ENCODE measurements around the gene BBIP1. TPM values are rescaled to one million over a fixed set of nuclear protein-coding genes. Genes with fewer than 3 reads are reported as not detected.

Gene BBIP1
- total RNA-seq, 4 donors from 2014 or later = 9.8 to 32.2 (median 14.5) TPM

GRCh38 chr10:110850099-110850498 lies 68.9 kb downstream of the BBIP1 start:
- H3K4me1 ChIP-seq = peaks cover 0 to 34% (median 9%) of the 10 kb centered on the region in 4 donors
- H3K27ac ChIP-seq = peak overlapping the region in 1 of 4 donors; percentile 1
- DNase-seq = peak in 1 of 3 donors; percentile 46
- no peaks in the 10 kb centered on the region for H3K27me3 ChIP-seq
- no peaks in the 10 kb centered on the region for H3K9me3 ChIP-seq
- H3K36me3 ChIP-seq = no peaks in the 10 kb centered on the region
- H3K4me3 ChIP-seq = no peak overlapping the region
- TF ChIP-seq CTCF (IDR thresholded peaks at IDR 0.05) (no peak), POLR2A (IDR thresholded peaks at IDR 0.05) (no peak)

Other genes with a start within 250 kb of the BBIP1 start
- 100 to 1,000 TPM; 301 to 538 (median 330) TPM for gene PDCD4, start 47.3 kb downstream of the BBIP1 start, total RNA-seq
- 100 to 1,000 TPM in 1 of 4 donors, 10 to 100 TPM in 3; 38.6 to 124 (median 68.2) TPM for gene SHOC2, start 424 bp upstream of the BBIP1 start, total RNA-seq
- gene ADRA2A, start 157.8 kb upstream of the BBIP1 start, total RNA-seq = 10 to 100 TPM in 1 of 4 donors, 1 to 10 TPM in 2, not detected in 1; 4.6 to 11.6 (median 5.6) TPM